Prostate gland (tissue), 2 donors: ENCODE measurements around the gene KRTAP10-3.

ENCODE experiments used
- POLR2AphosphoS5 ChIP-seq: sonication (generic); formaldehyde crosslinking; IDR thresholded peaks from one replicate; pipeline ENCODE4 v1.6.1; 2017; ENCODE audit warnings: antibody characterized with exemption
- TF ChIP-seq, protein P1 (sequence below), 4 experiments: fragments of 200-600 bp in 2 of 4; fragments of 450-650 bp in 2 of 4; sonication (generic) in 2 of 4; IDR thresholded peaks; 1 replicate in 3 of 4; 2 replicates in 1 of 4; pipeline ENCODE4 v1.5.1; 2016 to 2019; ENCODE audit warnings: antibody characterized with exemption in 4 of 4, mild to moderate bottlenecking in 2 of 4, moderate library complexity in 2 of 4

DNA sequence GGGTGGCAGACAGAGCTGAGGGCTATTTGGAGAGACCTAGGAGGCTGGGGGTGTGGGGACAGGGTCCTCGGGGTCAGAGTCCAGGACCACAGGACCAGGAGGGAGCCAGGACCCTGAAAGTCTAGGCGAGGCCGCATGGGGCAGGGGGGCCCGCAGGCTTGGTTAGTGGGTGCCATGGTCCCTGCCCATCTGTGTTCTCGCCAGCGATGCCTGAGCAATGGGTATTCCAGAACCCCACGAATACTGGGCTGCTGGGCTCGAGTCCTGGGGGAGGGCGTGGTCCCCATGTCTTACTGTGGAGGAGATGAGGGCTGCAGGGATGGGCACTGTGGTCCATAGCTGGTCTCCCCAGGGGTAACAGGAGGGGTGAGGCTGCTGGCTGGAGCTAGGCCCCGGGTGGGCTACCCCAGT, 31.7 kb upstream of the KRTAP10-3 start:
- TF ChIP-seq, protein P1, sequence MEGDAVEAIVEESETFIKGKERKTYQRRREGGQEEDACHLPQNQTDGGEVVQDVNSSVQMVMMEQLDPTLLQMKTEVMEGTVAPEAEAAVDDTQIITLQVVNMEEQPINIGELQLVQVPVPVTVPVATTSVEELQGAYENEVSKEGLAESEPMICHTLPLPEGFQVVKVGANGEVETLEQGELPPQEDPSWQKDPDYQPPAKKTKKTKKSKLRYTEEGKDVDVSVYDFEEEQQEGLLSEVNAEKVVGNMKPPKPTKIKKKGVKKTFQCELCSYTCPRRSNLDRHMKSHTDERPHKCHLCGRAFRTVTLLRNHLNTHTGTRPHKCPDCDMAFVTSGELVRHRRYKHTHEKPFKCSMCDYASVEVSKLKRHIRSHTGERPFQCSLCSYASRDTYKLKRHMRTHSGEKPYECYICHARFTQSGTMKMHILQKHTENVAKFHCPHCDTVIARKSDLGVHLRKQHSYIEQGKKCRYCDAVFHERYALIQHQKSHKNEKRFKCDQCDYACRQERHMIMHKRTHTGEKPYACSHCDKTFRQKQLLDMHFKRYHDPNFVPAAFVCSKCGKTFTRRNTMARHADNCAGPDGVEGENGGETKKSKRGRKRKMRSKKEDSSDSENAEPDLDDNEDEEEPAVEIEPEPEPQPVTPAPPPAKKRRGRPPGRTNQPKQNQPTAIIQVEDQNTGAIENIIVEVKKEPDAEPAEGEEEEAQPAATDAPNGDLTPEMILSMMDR (IDR thresholded peaks at IDR 0.05), result no peak
- no peak for TF ChIP-seq POLR2AphosphoS5
